ENCODE measurements around the gene SYNE1.
"Not testable (repeated sequence)": the region's sequence is repeated elsewhere in the genome, so short reads cannot be mapped to it uniquely, and the experiment has no call there.

The SYNE1 gene

GRCh38 chr6:152372945-152373344 lies 264.2 kb downstream of the SYNE1 start:
- no peak for DNase-seq (ENCODE audit: low spot score)

- no peak for DNase-seq (ENCODE audit: low spot score)
Observed at GRCh38 chr6:152371775-152372174, 265.4 kb downstream of the SYNE1 start.

GRCh38 chr6:152368751-152369624 lies 268.2 kb downstream of the SYNE1 start:
- peak; percentile 43 for DNase-seq (ENCODE audit: low spot score)

- no peak for DNase-seq (ENCODE audit: low spot score)
Observed at GRCh38 chr6:152364866-152365265, 272.3 kb downstream of the SYNE1 start.

GRCh38 chr6:152360034-152360433 lies 277.1 kb downstream of the SYNE1 start:
- DNase-seq (ENCODE audit: low spot score): no peak

- DNase-seq (ENCODE audit: low spot score): no peak
Observed at GRCh38 chr6:152356662-152357061, 280.5 kb downstream of the SYNE1 start.

- no peak for DNase-seq (ENCODE audit: low spot score)
Observed at GRCh38 chr6:152356016-152356415, 281.1 kb downstream of the SYNE1 start.

- DNase-seq (ENCODE audit: low spot score): no peak
Observed at GRCh38 chr6:152355166-152355565, 282.0 kb downstream of the SYNE1 start.

- peak; percentile 24 for DNase-seq (ENCODE audit: low spot score)
Observed at GRCh38 chr6:152353440-152353839, 283.7 kb downstream of the SYNE1 start.

GRCh38 chr6:152351742-152352141 lies 285.4 kb downstream of the SYNE1 start:
- no peak for DNase-seq (ENCODE audit: low spot score)

- DNase-seq (ENCODE audit: low spot score): no peak
Observed at GRCh38 chr6:152351110-152351509, 286.1 kb downstream of the SYNE1 start.

- DNase-seq (ENCODE audit: low spot score): no peak
Observed at GRCh38 chr6:152348116-152348515, 289.0 kb downstream of the SYNE1 start.

- DNase-seq (ENCODE audit: low spot score): no peak
Observed at GRCh38 chr6:152343735-152344360, 293.3 kb downstream of the SYNE1 start.

- DNase-seq (ENCODE audit: low spot score): no peak
Observed at GRCh38 chr6:152341596-152341995, 295.6 kb downstream of the SYNE1 start.

GRCh38 chr6:152338335-152339125 lies 298.6 kb downstream of the SYNE1 start:
- peak; percentile 49 for DNase-seq (ENCODE audit: low spot score)

GRCh38 chr6:152334555-152334954 lies 302.6 kb downstream of the SYNE1 start:
- DNase-seq (ENCODE audit: low spot score): no peak

GRCh38 chr6:152330961-152331360 lies 306.2 kb downstream of the SYNE1 start:
- DNase-seq (ENCODE audit: low spot score): no peak

GRCh38 chr6:152329638-152330448 lies 307.3 kb downstream of the SYNE1 start:
- no peak for DNase-seq (ENCODE audit: low spot score)

GRCh38 chr6:152328200-152328599 lies 309.0 kb downstream of the SYNE1 start:
- DNase-seq (ENCODE audit: low spot score): not testable (repeated sequence)

- DNase-seq (ENCODE audit: low spot score): no peak
Observed at GRCh38 chr6:152323376-152323775, 313.8 kb downstream of the SYNE1 start.

GRCh38 chr6:152318278-152318677 lies 318.9 kb downstream of the SYNE1 start:
- DNase-seq (ENCODE audit: low spot score): no peak

GRCh38 chr6:152316024-152316423 lies 321.1 kb downstream of the SYNE1 start:
- no peak for DNase-seq (ENCODE audit: low spot score)
